Ishikawa (cell line): Measurements from ENCODE around the gene IL22RA2.

Experiments
- CEBPB ChIP-seq: IDR thresholded peaks from 2 replicates; pipeline ENCODE4 v1.6.1; 2012
- CREB1 ChIP-seq: IDR thresholded peaks from 2 replicates; pipeline ENCODE4 v1.6.1; 2012; ENCODE audit warnings: low read depth
- EGR1 ChIP-seq: IDR thresholded peaks from 2 replicates; pipeline ENCODE4 v1.6.1; 2012
- EP300 ChIP-seq: IDR thresholded peaks from 2 replicates; pipeline ENCODE4 v1.6.1; 2012; ENCODE audit warnings: borderline replicate concordance
- FOXM1 ChIP-seq: IDR thresholded peaks from 2 replicates; pipeline ENCODE4 v1.6.1; 2012; ENCODE audit warnings: low read depth, borderline replicate concordance
- MAX ChIP-seq: IDR thresholded peaks from 2 replicates; pipeline ENCODE4 v1.6.1; 2012
- NFIC ChIP-seq: IDR thresholded peaks from 2 replicates; pipeline ENCODE4 v1.6.1; 2012
- RAD21 ChIP-seq: IDR thresholded peaks from 2 replicates; pipeline ENCODE4 v1.6.1; 2012; ENCODE audit warnings: low read depth
- REST ChIP-seq: IDR thresholded peaks from 2 replicates; pipeline ENCODE4 v1.6.1; 2012; ENCODE audit warnings: low read depth, mild to moderate bottlenecking
- TAF1 ChIP-seq: IDR thresholded peaks from 2 replicates; pipeline ENCODE4 v1.6.1; 2012; ENCODE audit warnings: low read depth, mild to moderate bottlenecking
- TCF12 ChIP-seq: IDR thresholded peaks from 2 replicates; pipeline ENCODE4 v1.6.1; 2012; ENCODE audit warnings: low read depth
- TEAD4 ChIP-seq: IDR thresholded peaks from 2 replicates; pipeline ENCODE4 v1.6.1; 2012
- USF1 ChIP-seq: IDR thresholded peaks from 2 replicates; pipeline ENCODE4 v1.6.1; 2012
- YY1 ChIP-seq: IDR thresholded peaks from 2 replicates; pipeline ENCODE4 v1.6.1; 2012; ENCODE audit warnings: low read depth
- ZBTB7A ChIP-seq: IDR thresholded peaks from 2 replicates; pipeline ENCODE4 v1.6.1; 2012; ENCODE audit warnings: low read depth

Gene IL22RA2

GRCh38 chr6:137172734-137173431, 561 bp downstream of the IL22RA2 start:
- TF ChIP-seq USF1 (no peak), TAF1 (no peak), EP300 (no peak), MAX (no peak), CEBPB (no peak), RAD21 (no peak), ZBTB7A (no peak), YY1 (no peak), CREB1 (no peak), REST (no peak), NFIC (no peak), FOXM1 (no peak)

- TF ChIP-seq MAX (no peak), REST (no peak), CREB1 (no peak), EP300 (no peak), TAF1 (no peak), USF1 (no peak), ZBTB7A (no peak), EGR1 (no peak), RAD21 (no peak)
Observed at GRCh38 chr6:137171824-137172733, 1.4 kb downstream of the IL22RA2 start.

- TF ChIP-seq TCF12 (no peak), CEBPB (no peak), EP300 (no peak), NFIC (no peak), USF1 (no peak), FOXM1 (no peak), MAX (no peak), ZBTB7A (no peak), TEAD4 (no peak), REST (no peak), EGR1 (no peak), CREB1 (no peak), TAF1 (no peak), YY1 (no peak), RAD21 (no peak)
Observed at GRCh38 chr6:137171053-137171374, 2.4 kb downstream of the IL22RA2 start.
